Measurements from ENCODE around the gene MUC5AC. TPM values are rescaled to one million over a fixed set of nuclear protein-coding genes. Genes with fewer than 3 reads are reported as not detected.

MUC5AC gene
- total RNA-seq, 2 donors from 2014 or later = not detected

DNA sequence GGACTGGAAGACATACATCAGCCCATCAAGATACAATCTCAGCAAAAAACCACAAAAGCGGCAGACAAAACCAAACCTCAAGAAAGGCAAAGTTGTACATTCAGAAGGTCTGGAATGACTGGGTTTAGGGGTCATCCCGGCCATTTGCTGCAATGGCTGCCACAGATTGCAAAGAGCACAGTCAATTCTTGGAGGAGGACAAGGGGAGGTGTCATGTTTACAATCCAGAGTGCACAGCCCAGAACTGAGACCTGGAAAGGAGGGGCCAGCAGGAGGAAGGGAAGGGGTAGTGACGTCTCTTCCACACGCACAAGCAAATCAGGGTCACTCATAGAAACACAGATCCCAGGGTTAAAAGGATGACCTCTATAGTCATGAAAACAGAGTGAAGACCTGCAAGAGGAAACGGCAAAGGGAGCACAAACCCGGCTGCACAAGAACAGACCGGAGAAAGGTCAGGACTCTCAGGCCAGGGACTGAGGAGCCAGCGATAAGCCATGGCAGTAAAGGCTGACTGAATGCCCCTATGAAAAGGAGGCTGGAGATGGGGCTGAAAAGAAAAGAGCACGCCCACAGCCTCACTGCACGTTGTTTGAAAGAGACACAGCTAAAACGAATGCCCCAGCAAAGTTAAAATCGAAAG lies 18.2 kb upstream of the MUC5AC start:
- no peak overlapping the region for H3K27ac Mint-ChIP-seq
- no peaks in the 10 kb centered on the region for H3K36me3 Mint-ChIP-seq (ENCODE audit: low read depth)
- no peaks in the 10 kb centered on the region for H3K4me1 Mint-ChIP-seq
- Histone ChIP-seq H3K27ac (ENCODE audit: low read depth, low read length) (no peak overlapping the region), H3K9me3 (ENCODE audit: control insufficient read depth, low read length) (peaks cover 21% of the 10 kb centered on the region), H3K36me3 (ENCODE audit: control insufficient read depth, insufficient read depth, low read length) (no peaks in the 10 kb centered on the region), H3K9ac (ENCODE audit: extremely low read depth, low read length, poor library complexity, severe bottlenecking) (no peak overlapping the region), H3K4me3 (ENCODE audit: low read length) (no peak overlapping the region), H3K4me1 (ENCODE audit: control insufficient read depth, insufficient read depth, low read length) (no peaks in the 10 kb centered on the region), H3K27me3 (ENCODE audit: control insufficient read depth, insufficient read depth, low read length, poor library complexity, severe bottlenecking) (no peaks in the 10 kb centered on the region)
- DNase-seq = no peak
- no peak for TF ChIP-seq CTCF (conservative IDR thresholded peaks at IDR 0.05)
- WGBS, 2 experiments (ENCODE audit: insufficient coverage in 1 of 2, insufficient read length in 1 of 2) = 79 to 89% methylated on average over 12 of the region's 12 CpGs
- H3K4me3 Mint-ChIP-seq = no peak overlapping the region
- no peaks in the 10 kb centered on the region for H3K27me3 Mint-ChIP-seq (ENCODE audit: insufficient read depth)
- H3K9me3 Mint-ChIP-seq = peaks cover 34% of the 10 kb centered on the region

GRCh38 chr11:1140642-1141490 lies 16.9 kb upstream of the MUC5AC start:
- H3K9ac ChIP-seq (ENCODE audit: extremely low read depth, low read length, poor library complexity, severe bottlenecking) = no peak overlapping the region
- H3K9me3 ChIP-seq (ENCODE audit: control insufficient read depth, low read length) = peaks cover 13% of the 10 kb centered on the region
- 79 to 86% methylated on average over 14 to 18 of the region's 18 CpGs for WGBS, 2 experiments (ENCODE audit: insufficient coverage in 1 of 2, insufficient read length in 1 of 2)
- H3K27ac ChIP-seq (ENCODE audit: low read depth, low read length) = no peak overlapping the region
- no peaks in the 10 kb centered on the region for H3K4me1 ChIP-seq (ENCODE audit: control insufficient read depth, insufficient read depth, low read length)
- no peaks in the 10 kb centered on the region for H3K4me1 Mint-ChIP-seq
- peaks cover 39% of the 10 kb centered on the region for H3K9me3 Mint-ChIP-seq
- H3K4me3 ChIP-seq (ENCODE audit: low read length) = no peak overlapping the region
- no peaks in the 10 kb centered on the region for H3K36me3 Mint-ChIP-seq (ENCODE audit: low read depth)
- H3K27ac Mint-ChIP-seq = no peak overlapping the region
- TF ChIP-seq CTCF (conservative IDR thresholded peaks at IDR 0.05) = no peak
- no peaks in the 10 kb centered on the region for H3K27me3 Mint-ChIP-seq (ENCODE audit: insufficient read depth)
- H3K36me3 ChIP-seq (ENCODE audit: control insufficient read depth, insufficient read depth, low read length) = no peaks in the 10 kb centered on the region
- no peaks in the 10 kb centered on the region for H3K27me3 ChIP-seq (ENCODE audit: control insufficient read depth, insufficient read depth, low read length, poor library complexity, severe bottlenecking)
- no peak overlapping the region for H3K4me3 Mint-ChIP-seq
- no peak for DNase-seq

DNA sequence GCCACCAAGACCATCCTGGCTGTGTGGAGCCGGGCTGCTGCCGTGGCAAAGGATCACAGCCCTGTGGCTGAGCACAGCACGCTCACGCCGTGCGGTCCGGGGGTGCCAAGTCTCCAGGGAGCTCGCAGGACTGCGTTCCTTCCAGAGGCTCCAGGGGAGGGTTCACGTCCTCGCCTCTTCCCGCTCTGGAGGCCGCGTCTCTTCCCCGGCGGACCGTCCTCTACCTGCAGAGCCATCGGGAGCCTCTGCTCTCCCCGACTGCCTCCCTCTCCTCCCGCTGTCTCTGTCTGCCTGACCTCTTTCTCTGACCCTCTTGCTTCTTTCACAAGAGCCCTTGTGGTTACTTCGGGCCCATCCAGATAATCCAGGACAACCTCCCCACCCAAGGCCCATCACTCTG lies 11.4 kb upstream of the MUC5AC start:
- DNase-seq = no peak
- Histone ChIP-seq H3K36me3 (ENCODE audit: control insufficient read depth, insufficient read depth, low read length) (no peaks in the 10 kb centered on the region), H3K9ac (ENCODE audit: extremely low read depth, low read length, poor library complexity, severe bottlenecking) (no peak overlapping the region), H3K9me3 (ENCODE audit: control insufficient read depth, low read length) (peaks cover 19% of the 10 kb centered on the region), H3K27me3 (ENCODE audit: control insufficient read depth, insufficient read depth, low read length, poor library complexity, severe bottlenecking) (no peaks in the 10 kb centered on the region), H3K27ac (ENCODE audit: low read depth, low read length) (no peak overlapping the region), H3K4me3 (ENCODE audit: low read length) (no peak overlapping the region), H3K4me1 (ENCODE audit: control insufficient read depth, insufficient read depth, low read length) (no peaks in the 10 kb centered on the region)
- peaks cover 46% of the 10 kb centered on the region for H3K9me3 Mint-ChIP-seq
- H3K27me3 Mint-ChIP-seq (ENCODE audit: insufficient read depth) = no peaks in the 10 kb centered on the region
- TF ChIP-seq CTCF (conservative IDR thresholded peaks at IDR 0.05) = no peak
- no peak overlapping the region for H3K4me3 Mint-ChIP-seq
- H3K36me3 Mint-ChIP-seq (ENCODE audit: low read depth) = no peaks in the 10 kb centered on the region
- peaks cover 4% of the 10 kb centered on the region for H3K4me1 Mint-ChIP-seq
- no peak overlapping the region for H3K27ac Mint-ChIP-seq
- 86 to 94% methylated on average over 15 to 21 of the region's 21 CpGs for WGBS, 2 experiments (ENCODE audit: insufficient coverage in 1 of 2, insufficient read length in 1 of 2)
